Measurements from ENCODE around the gene PCIF1.

- TF ChIP-seq CTCF (conservative IDR thresholded peaks at IDR 0.05; ENCODE audit: low read depth, low read length) = no peak
- TF ChIP-seq EZH2 (IDR thresholded peaks at IDR 0.05; ENCODE audit: low read length, unreplicated experiment) = no peak
- TF ChIP-seq EZH2phosphoT487 (IDR thresholded peaks at IDR 0.05; ENCODE audit: borderline replicate concordance, low read length) = no peak
Observed at GRCh38 chr20:45920462-45921336, 13.8 kb upstream of the PCIF1 start.

Data from PC-3 (cell line).